ENCODE results near the gene XPO6.

Gene XPO6

GRCh38 chr16:28210264-28210663, 1.5 kb downstream of the XPO6 start:
- no peak for DNase-seq (ENCODE audit: low spot score)

- no peak for DNase-seq (ENCODE audit: low spot score)
Observed at GRCh38 chr16:28208824-28209223, 2.9 kb downstream of the XPO6 start.

- no peak for DNase-seq (ENCODE audit: low spot score)
Observed at GRCh38 chr16:28208131-28208530, 3.6 kb downstream of the XPO6 start.

GRCh38 chr16:28207399-28207798, 4.4 kb downstream of the XPO6 start:
- no peak for DNase-seq (ENCODE audit: low spot score)

GRCh38 chr16:28205974-28206373, 5.8 kb downstream of the XPO6 start:
- no peak for DNase-seq (ENCODE audit: low spot score)

- DNase-seq (ENCODE audit: low spot score): no peak
Observed at GRCh38 chr16:28205117-28205899, 6.5 kb downstream of the XPO6 start.

- DNase-seq (ENCODE audit: low spot score): no peak
Observed at GRCh38 chr16:28204622-28205021, 7.1 kb downstream of the XPO6 start.

- DNase-seq (ENCODE audit: low spot score): no peak
Observed at GRCh38 chr16:28204204-28204603, 7.6 kb downstream of the XPO6 start.

GRCh38 chr16:28202147-28202746, 9.5 kb downstream of the XPO6 start:
- no peak for DNase-seq (ENCODE audit: low spot score)

- no peak for DNase-seq (ENCODE audit: low spot score)
Observed at GRCh38 chr16:28200661-28201060, 11.1 kb downstream of the XPO6 start.

GRCh38 chr16:28196387-28196987, 15.3 kb downstream of the XPO6 start:
- DNase-seq (ENCODE audit: low spot score): no peak

GRCh38 chr16:28195859-28196258, 15.9 kb downstream of the XPO6 start:
- no peak for DNase-seq (ENCODE audit: low spot score)

- DNase-seq (ENCODE audit: low spot score): no peak
Observed at GRCh38 chr16:28193530-28194423, 18.0 kb downstream of the XPO6 start.

- DNase-seq (ENCODE audit: low spot score): no peak
Observed at GRCh38 chr16:28192806-28193529, 18.8 kb downstream of the XPO6 start.

GRCh38 chr16:28191364-28191960, 20.3 kb downstream of the XPO6 start:
- no peak for DNase-seq (ENCODE audit: low spot score)

GRCh38 chr16:28189245-28189644, 22.5 kb downstream of the XPO6 start:
- no peak for DNase-seq (ENCODE audit: low spot score)

GRCh38 chr16:28188085-28188916, 23.5 kb downstream of the XPO6 start:
- DNase-seq (ENCODE audit: low spot score): no peak

- no peak for DNase-seq (ENCODE audit: low spot score)
Observed at GRCh38 chr16:28187595-28188004, 24.2 kb downstream of the XPO6 start.

- no peak for DNase-seq (ENCODE audit: low spot score)
Observed at GRCh38 chr16:28186752-28187151, 25.0 kb downstream of the XPO6 start.

- no peak for DNase-seq (ENCODE audit: low spot score)
Observed at GRCh38 chr16:28185696-28186095, 26.1 kb downstream of the XPO6 start.

Measured in globus pallidus (tissue), 1 donor.